Body of pancreas (tissue), 4 donors: ENCODE results near the gene IFRD1. TPM values are rescaled to one million over a fixed set of nuclear protein-coding genes. Genes with fewer than 3 reads are reported as not detected.

ENCODE experiments used
- ATAC-seq: fragments of 150-250 bp; one replicate; pipeline ENCODE4 v1.9.1; 2016
- DNase-seq, 4 donors: peaks; one replicate each; pipeline ENCODE4 v3.0.0-alpha.2; 2019
- H3K27ac ChIP-seq, 4 donors: fragments of 200-600 bp; sonication (generic); 1 replicate in 3 of 4; 2 replicates in 1 of 4; pipeline versions ENCODE4 v1.5.1 to v1.6.1; 2016 to 2019; ENCODE audit warnings: mild to moderate bottlenecking in 1 of 4, mixed read lengths in 1 of 4, moderate library complexity in 1 of 4
- H3K27me3 ChIP-seq, 2 donors: fragments of 200-600 bp; sonication (generic); one replicate each; pipeline ENCODE4 v1.6.0; 2016; ENCODE audit warnings: mild to moderate bottlenecking in 1 of 2
- H3K36me3 ChIP-seq, 2 donors: fragments of 200-600 bp; sonication (generic); replicated peaks in 1 of 2; 2 replicates each; pipeline ENCODE4 v1.5.1; 2016; ENCODE audit warnings: low read depth in 2 of 2; ENCODE audit not compliant: insufficient read depth in 1 of 2
- H3K4me1 ChIP-seq: fragments of 200-600 bp; sonication (generic); one replicate; pipeline ENCODE4 v1.6.0; 2016
- H3K4me3 ChIP-seq, 2 donors: fragments of 200-600 bp; sonication (generic); 1 replicate in 1 of 2; 2 replicates in 1 of 2; pipeline ENCODE4 v1.5.1; 2016 to 2019
- H3K9me3 ChIP-seq, 3 donors: fragments of 200-600 bp; sonication (generic); 1 replicate in 2 of 3; 2 replicates in 1 of 3; pipeline ENCODE4 v1.5.1; 2016
- POLR2A ChIP-seq, 3 donors: fragments of 450-650 bp; IDR thresholded peaks; one replicate each; pipeline ENCODE4 v1.6.1; 2016; ENCODE audit warnings: antibody characterized with exemption in 3 of 3, mild to moderate bottlenecking in 2 of 3
- WGBS, 2 donors: methylation state at CpG; one replicate each; pipeline ENCODE4 v1.1.5; 2017; 5-methylcytosine and 5-hydroxymethylcytosine counted together
- intact Hi-C: fragments of 100-400 bp; cut with DNase I; formaldehyde crosslinking; loops from one replicate; pipeline ENCODE4 v1.15.1; 2023
- total RNA-seq, 2 donors: library from RNA; depleted of rRNA; stranded (reverse); fragments of >200 nt; gene quantifications; one replicate each; pipeline ENCODE4 v1.1.0, GENCODE V29; 2016
- TF ChIP-seq, protein P1 (sequence below), 7 experiments: fragments of 450-650 bp in 4 of 7; fragments of 200-600 bp in 3 of 7; sonication (generic) in 3 of 7; IDR thresholded peaks; one replicate each; pipeline ENCODE4 v1.5.1; 2016 to 2019; ENCODE audit warnings: antibody characterized with exemption in 7 of 7

The IFRD1 gene
- total RNA-seq, 2 donors from 2014 or later, result 119 to 154 TPM

DNA sequence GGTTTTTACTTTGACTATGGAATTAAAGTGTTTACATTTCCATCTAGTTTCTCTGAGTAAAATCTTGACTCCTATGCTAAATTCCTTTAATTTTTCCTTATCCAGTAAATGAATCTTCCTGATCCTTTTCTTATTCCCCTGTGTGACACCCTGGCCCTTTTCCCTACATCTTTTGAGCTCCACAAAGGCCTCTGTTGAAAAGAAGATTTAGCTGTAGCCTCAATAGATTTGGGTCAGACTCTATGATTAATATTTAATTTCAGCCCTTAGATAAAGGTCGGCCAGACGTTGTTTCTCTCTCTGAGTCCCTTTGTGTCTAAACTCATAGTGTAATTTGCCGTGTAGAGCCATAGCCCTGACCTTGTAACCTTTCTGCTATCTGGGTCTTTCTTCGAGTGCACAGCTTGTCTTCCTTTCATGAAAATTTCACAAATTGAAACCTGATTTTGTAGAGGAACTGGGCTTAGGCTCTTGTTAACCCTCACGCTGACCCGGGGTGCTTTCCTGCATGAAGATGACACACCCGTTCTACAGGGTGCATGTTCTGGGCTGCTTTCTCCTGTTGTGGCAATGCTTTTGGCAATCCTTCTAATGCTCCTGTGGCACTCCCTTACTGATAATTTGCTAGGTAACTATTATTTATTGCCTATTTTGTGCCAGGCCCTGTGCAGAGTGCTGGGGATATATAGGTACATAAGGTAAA, 51.7 kb downstream of the IFRD1 start:
- TF ChIP-seq, protein P1, sequence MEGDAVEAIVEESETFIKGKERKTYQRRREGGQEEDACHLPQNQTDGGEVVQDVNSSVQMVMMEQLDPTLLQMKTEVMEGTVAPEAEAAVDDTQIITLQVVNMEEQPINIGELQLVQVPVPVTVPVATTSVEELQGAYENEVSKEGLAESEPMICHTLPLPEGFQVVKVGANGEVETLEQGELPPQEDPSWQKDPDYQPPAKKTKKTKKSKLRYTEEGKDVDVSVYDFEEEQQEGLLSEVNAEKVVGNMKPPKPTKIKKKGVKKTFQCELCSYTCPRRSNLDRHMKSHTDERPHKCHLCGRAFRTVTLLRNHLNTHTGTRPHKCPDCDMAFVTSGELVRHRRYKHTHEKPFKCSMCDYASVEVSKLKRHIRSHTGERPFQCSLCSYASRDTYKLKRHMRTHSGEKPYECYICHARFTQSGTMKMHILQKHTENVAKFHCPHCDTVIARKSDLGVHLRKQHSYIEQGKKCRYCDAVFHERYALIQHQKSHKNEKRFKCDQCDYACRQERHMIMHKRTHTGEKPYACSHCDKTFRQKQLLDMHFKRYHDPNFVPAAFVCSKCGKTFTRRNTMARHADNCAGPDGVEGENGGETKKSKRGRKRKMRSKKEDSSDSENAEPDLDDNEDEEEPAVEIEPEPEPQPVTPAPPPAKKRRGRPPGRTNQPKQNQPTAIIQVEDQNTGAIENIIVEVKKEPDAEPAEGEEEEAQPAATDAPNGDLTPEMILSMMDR (IDR thresholded peaks at IDR 0.05), result no peak
- no peak for TF ChIP-seq POLR2A (IDR thresholded peaks at IDR 0.05)
- peaks cover 9% of the 10 kb centered on the region for H3K4me1 ChIP-seq
- H3K9me3 ChIP-seq, result no peaks in the 10 kb centered on the region
- H3K27ac ChIP-seq, result no peak overlapping the region
- no peak for DNase-seq
- peak; percentile 47 for ATAC-seq
- no peaks in the 10 kb centered on the region for H3K27me3 ChIP-seq
- 39 to 42% methylated on average over 7 of the region's 7 CpGs for WGBS, 2 donors
- no peak overlapping the region for H3K4me3 ChIP-seq
- H3K36me3 ChIP-seq, result no peaks in the 10 kb centered on the region
- intact Hi-C loops, result no loop called here

DNA sequence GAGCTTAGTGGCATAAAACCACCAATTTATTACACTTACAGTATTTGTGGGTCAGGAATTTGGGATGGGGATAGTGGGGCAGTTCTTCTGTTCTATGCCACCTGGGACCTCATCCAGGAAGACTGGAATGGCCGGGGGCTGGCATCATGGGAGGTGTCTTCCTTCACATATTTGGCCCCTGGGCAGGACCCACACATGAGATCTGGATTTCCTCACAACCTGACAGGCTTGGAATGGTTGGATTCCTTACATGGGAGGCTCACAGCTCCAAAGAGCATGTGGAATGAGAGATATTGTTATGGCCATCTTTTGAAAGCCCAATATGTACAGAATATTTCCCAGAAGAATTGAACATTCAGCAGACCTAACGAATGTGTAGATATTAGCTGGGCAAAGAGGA, 52.4 kb downstream of the IFRD1 start:
- Histone ChIP-seq H3K36me3 (no peaks in the 10 kb centered on the region), H3K9me3 (no peaks in the 10 kb centered on the region), H3K4me1 (peaks cover 9% of the 10 kb centered on the region), H3K27ac (no peak overlapping the region), H3K27me3 (no peaks in the 10 kb centered on the region), H3K4me3 (no peak overlapping the region)
- DNase-seq (no peak), ATAC-seq (no peak)
- WGBS, 2 donors, result 90 to 96% methylated on average over 2 of the region's 2 CpGs
- intact Hi-C loops, result no loop called here
- no peak for TF ChIP-seq POLR2A (IDR thresholded peaks at IDR 0.05)
- TF ChIP-seq, protein P1 (IDR thresholded peaks at IDR 0.05), result no peak

DNA sequence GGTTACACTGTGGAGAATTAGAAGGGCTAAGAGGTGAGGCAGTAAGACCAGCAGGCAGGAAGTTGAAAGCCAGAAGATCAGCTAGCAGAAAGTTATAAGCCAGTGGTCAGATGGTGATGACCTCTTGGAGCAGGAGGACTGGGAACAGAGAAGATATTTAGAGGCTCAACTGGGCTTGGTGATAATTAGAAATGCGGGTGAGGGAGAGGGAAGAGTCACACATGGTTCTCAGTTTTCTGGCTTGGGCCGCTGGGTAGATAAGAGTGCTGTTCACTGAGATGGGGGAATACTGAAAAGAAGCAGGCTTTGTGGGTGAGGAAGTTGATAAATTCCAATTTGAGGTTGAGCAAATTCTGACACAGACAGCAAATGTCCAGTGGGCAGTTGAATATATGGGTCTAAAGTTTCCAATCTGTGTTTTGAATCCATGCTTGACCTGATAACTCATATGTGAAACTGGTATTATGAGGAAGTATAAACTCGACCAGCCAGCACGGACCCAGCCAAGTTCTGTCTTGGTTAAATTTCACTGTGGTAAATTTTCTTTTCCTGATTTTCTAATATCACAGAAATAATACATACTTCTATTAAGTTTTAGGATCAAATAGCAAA, 53.2 kb downstream of the IFRD1 start:
- Histone ChIP-seq H3K4me1 (peaks cover 9% of the 10 kb centered on the region), H3K4me3 (no peak overlapping the region), H3K27me3 (no peaks in the 10 kb centered on the region), H3K27ac (no peak overlapping the region), H3K9me3 (no peaks in the 10 kb centered on the region), H3K36me3 (no peaks in the 10 kb centered on the region)
- TF ChIP-seq, protein P1 (IDR thresholded peaks at IDR 0.05), result no peak
- TF ChIP-seq POLR2A (IDR thresholded peaks at IDR 0.05), result no peak
- WGBS, 2 donors, result 70 to 73% methylated on average over 4 of the region's 4 CpGs
- intact Hi-C loops, result no loop called here
- no peak for ATAC-seq
- DNase-seq, result no peak

DNA sequence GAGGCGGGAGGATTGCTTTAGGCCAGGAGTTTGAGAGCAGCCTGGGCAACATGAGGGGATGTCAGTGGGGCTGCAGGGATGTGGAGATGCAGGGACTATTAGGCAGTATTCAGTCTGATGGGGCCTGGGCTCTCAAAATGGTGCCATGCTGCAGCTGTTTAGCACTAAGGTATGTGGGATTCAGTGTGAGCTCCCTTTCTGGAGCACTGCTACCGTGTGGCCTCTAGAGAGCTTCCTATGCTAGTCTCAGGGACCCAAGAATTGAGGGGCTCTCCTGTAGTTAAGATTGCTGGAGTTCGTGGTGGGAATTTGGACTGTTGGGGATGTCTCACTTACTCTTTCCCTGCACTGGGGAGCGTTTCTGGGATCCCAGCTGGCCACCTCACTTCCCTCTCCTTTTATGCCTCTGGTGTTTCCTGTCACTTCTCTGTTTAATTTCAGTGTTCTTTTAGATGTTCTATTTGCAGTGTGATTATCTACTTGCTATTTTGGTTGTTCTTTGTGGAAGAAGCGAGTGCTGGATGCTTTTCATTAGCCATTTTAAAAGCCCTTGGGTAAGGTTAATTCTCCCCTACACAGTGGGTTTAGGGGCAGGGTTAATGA, 53.9 kb downstream of the IFRD1 start:
- TF ChIP-seq POLR2A (IDR thresholded peaks at IDR 0.05), result no peak
- TF ChIP-seq, protein P1 (IDR thresholded peaks at IDR 0.05), result no peak
- Histone ChIP-seq H3K27ac (no peak overlapping the region), H3K9me3 (no peaks in the 10 kb centered on the region), H3K4me3 (no peak overlapping the region), H3K27me3 (no peaks in the 10 kb centered on the region), H3K36me3 (no peaks in the 10 kb centered on the region), H3K4me1 (peaks cover 9% of the 10 kb centered on the region)
- intact Hi-C loops, result no loop called here
- DNase-seq (no peak), ATAC-seq (no peak)
- WGBS, 2 donors, result 89 to 94% methylated on average over 5 of the region's 5 CpGs
